Glutamatergic neuron (in vitro differentiated cells): ENCODE measurements around the gene PIGL. TPM values are rescaled to one million over a fixed set of nuclear protein-coding genes. Genes with fewer than 3 reads are reported as not detected.
"Not testable (repeated sequence)": the region's sequence is repeated elsewhere in the genome, so short reads cannot be mapped to it uniquely, and the experiment has no call there.

ENCODE experiments used
- DNase-seq: peaks from one replicate; pipeline ENCODE4 v3.0.0; 2022
- H3K27ac Mint-ChIP-seq: one replicate; pipeline ENCODE4 v1.8.0; 2020; ENCODE audit warnings: mild to moderate bottlenecking, mixed read lengths, inconsistent platforms; ENCODE audit not compliant: unreplicated experiment
- H3K27me3 Mint-ChIP-seq: one replicate; pipeline ENCODE4 v1.8.0; 2020; ENCODE audit warnings: mild to moderate bottlenecking, moderate library complexity, mixed read lengths, inconsistent platforms; ENCODE audit not compliant: unreplicated experiment
- H3K36me3 Mint-ChIP-seq: one replicate; pipeline ENCODE4 v1.8.0; 2020; ENCODE audit warnings: mild to moderate bottlenecking, mixed read lengths, inconsistent platforms; ENCODE audit not compliant: unreplicated experiment
- H3K4me1 Mint-ChIP-seq: one replicate; pipeline ENCODE4 v1.8.0; 2020; ENCODE audit warnings: mild to moderate bottlenecking, low read depth, mixed read lengths, inconsistent platforms; ENCODE audit not compliant: unreplicated experiment
- H3K4me3 Mint-ChIP-seq: one replicate; pipeline ENCODE4 v1.8.0; 2020; ENCODE audit warnings: mild to moderate bottlenecking, mixed read lengths, inconsistent platforms; ENCODE audit not compliant: unreplicated experiment
- H3K9me3 Mint-ChIP-seq: one replicate; pipeline ENCODE4 v1.8.0; 2020; ENCODE audit warnings: mild to moderate bottlenecking, moderate library complexity, mixed read lengths, inconsistent platforms; ENCODE audit not compliant: unreplicated experiment
- CTCF ChIP-seq: fragments of 200-600 bp; sonication (generic); IDR thresholded peaks from one replicate; pipeline ENCODE4 v1.5.0; 2021; ENCODE audit not compliant: partially characterized antibody, unreplicated experiment
- total RNA-seq: library from RNA; stranded (reverse); fragmentation: NEBNext Ultra II Directional; extraction: Animal tissue kit (Norgen Biotek cat#: 25700); gene quantifications from one replicate; pipeline ENCODE4 v1.2.1, GENCODE V29; 2021; ENCODE audit not compliant: unreplicated experiment

Gene PIGL
- total RNA-seq, 1 donor from 2014 or later: 37.0 TPM

- no peak for TF ChIP-seq CTCF
- peaks cover 3% of the 10 kb centered on the region for H3K27me3 Mint-ChIP-seq
- H3K4me1 Mint-ChIP-seq: peaks cover 11% of the 10 kb centered on the region
- peak overlapping the region; percentile 89 for H3K27ac Mint-ChIP-seq
- DNase-seq: no peak
- H3K4me3 Mint-ChIP-seq: peak overlapping the region; percentile 97
- H3K36me3 Mint-ChIP-seq: no peaks in the 10 kb centered on the region
- H3K9me3 Mint-ChIP-seq: peaks cover 6% of the 10 kb centered on the region
Observed at GRCh38 chr17:16214190-16215001, 2.6 kb upstream of the PIGL start.

- Mint-ChIP-seq H3K4me3 (peak overlapping the region; percentile 97), H3K27me3 (peaks cover 3% of the 10 kb centered on the region), H3K27ac (peak overlapping the region; percentile 89), H3K9me3 (peaks cover 6% of the 10 kb centered on the region), H3K4me1 (peaks cover 11% of the 10 kb centered on the region), H3K36me3 (no peaks in the 10 kb centered on the region)
- peak; percentile 71 for DNase-seq
- TF ChIP-seq CTCF: no peak
Observed at GRCh38 chr17:16215002-16215272, 2.1 kb upstream of the PIGL start.

GRCh38 chr17:16215273-16215964, 1.6 kb upstream of the PIGL start, which contains the start of gene NCOR1:
Gene NCOR1 (minus strand): TSS chr17:16215534. CDS start chr17:16194569, 20,965 bp downstream.
- no peaks in the 10 kb centered on the region for H3K36me3 Mint-ChIP-seq
- peak within 1 kb of the TSS; percentile 92 for H3K27ac Mint-ChIP-seq
- peaks cover 6% of the 10 kb centered on the region for H3K9me3 Mint-ChIP-seq
- no peak for TF ChIP-seq CTCF
- H3K4me3 Mint-ChIP-seq: peak within 1 kb of the TSS; percentile 97
- peaks cover 11% of the 10 kb centered on the region for H3K4me1 Mint-ChIP-seq
- H3K27me3 Mint-ChIP-seq: peaks cover 3% of the 10 kb centered on the region
- peak; percentile 96 for DNase-seq

- DNase-seq: no peak
Observed at GRCh38 chr17:16215965-16216316, 1.1 kb upstream of the PIGL start.

GRCh38 chr17:16216341-16217001, 539 bp upstream of the PIGL start:
- H3K27ac Mint-ChIP-seq: peak overlapping the region; percentile 95
- not testable (repeated sequence) for H3K9me3 Mint-ChIP-seq, H3K27me3 Mint-ChIP-seq, DNase-seq, H3K36me3 Mint-ChIP-seq
- peak overlapping the region; percentile 92 for H3K4me3 Mint-ChIP-seq
- peaks cover 11% of the 10 kb centered on the region for H3K4me1 Mint-ChIP-seq

More at GRCh38 chr17:16215965-16216316, 1.1 kb upstream of the PIGL start:
- peaks cover 11% of the 10 kb centered on the region for H3K4me1 Mint-ChIP-seq
- H3K9me3 Mint-ChIP-seq: peaks cover 6% of the 10 kb centered on the region
- H3K27me3 Mint-ChIP-seq: peaks cover 3% of the 10 kb centered on the region
- H3K36me3 Mint-ChIP-seq: no peaks in the 10 kb centered on the region
- H3K4me3 Mint-ChIP-seq: peak overlapping the region; percentile 84
- peak overlapping the region; percentile 92 for H3K27ac Mint-ChIP-seq
- no peak for TF ChIP-seq CTCF
